ENCODE results near the gene NTSR1. TPM values are rescaled to one million over a fixed set of nuclear protein-coding genes. Genes with fewer than 3 reads are reported as not detected.

Gene NTSR1
- total and polyA plus RNA-seq, 2 of the 8 experiments (the other 6 are each of a cell fraction or from before 2014, with no cell fraction given), result 0.53 to 0.89 TPM

DNA sequence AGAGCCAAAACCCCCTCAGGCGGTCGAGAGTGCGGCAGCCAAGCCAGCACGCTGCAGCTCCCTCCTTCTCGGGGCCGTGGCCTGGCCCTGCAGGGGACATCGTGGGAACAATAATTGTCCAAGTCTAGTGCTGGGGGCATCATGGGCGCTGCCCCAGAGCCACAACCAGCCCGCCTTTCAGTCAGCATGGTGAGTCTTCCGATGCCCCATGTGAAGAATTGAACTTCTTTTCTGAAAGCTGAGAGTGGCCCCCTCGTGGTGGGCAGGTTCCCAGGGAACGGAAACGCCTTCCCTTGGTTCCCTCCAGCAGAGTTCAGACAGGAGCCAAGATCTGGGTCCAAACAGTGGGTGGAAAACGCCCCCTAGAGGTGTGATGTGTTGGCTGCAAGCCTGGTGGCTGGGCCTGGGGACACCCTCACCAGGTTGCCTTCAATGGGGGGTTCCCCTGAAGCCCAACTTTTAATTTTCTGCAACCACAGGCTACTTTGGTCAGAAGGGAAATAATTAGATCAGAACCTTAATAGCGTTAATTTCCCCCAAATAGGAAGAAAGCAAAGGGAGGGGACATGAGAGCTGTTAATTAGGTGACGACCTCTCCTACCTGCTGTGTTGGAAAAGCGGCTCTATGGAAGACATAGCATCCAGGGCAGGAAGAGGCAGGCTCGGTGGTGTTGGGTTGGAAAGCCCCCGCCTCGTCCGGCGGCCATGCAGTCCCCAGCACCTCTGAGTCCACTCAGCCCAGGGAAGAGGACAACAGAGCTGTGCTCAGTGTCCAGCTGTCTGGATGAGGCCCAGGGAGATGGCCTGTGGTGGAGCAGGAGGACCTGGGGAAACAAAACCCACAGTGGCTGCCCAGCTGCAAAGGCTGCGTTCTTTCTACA lies 82.9 kb downstream of the NTSR1 start (continued):
- 0 out of 2 replicates have a peak, but pooled peaks have one; percentile 50 for TF ChIP-seq JUND (IDR thresholded peaks at IDR 0.05; ENCODE audit: low read length)
- TF ChIP-seq NANOG (IDR thresholded peaks at IDR 0.05; ENCODE audit: insufficient read depth, low read depth, low read length, poor library complexity, severe bottlenecking), result no peak
- no peak for TF ChIP-seq EZH2 (IDR thresholded peaks at IDR 0.05; ENCODE audit: low read depth, low read length, severe bottlenecking)
- TF ChIP-seq CREB1 (IDR thresholded peaks at IDR 0.05), result peak; percentile 32; the same call in 1 of the 2 replicates
- no peak for TF ChIP-seq TEAD4 (IDR thresholded peaks at IDR 0.05; ENCODE audit: low read depth, low read length)
